Activated B cell treated with CpG ODN at 0.5 μM for 24 hours (primary cell): ENCODE data around the gene KRTAP9-7. TPM values are rescaled to one million over a fixed set of nuclear protein-coding genes. Genes with fewer than 3 reads are reported as not detected.
"Not testable (repeated sequence)": the region's sequence is repeated elsewhere in the genome, so short reads cannot be mapped to it uniquely, and the experiment has no call there.

Experiments
- ATAC-seq: fragments of 200-7000 bp; cut with Tn5 transposase; one replicate; pipeline ENCODE4 v1.10.0; 2021; ENCODE audit warnings: low read depth, mild to moderate bottlenecking, moderate library complexity
- CTCF ChIA-PET: fragments of 350-600 bp; sonication (Branson Sonifier 250); formaldehyde crosslinking; loops from one replicate; lab custom pipeline; 2021; ENCODE audit warnings: antibody characterized with exemption; lab: Charles Lee
- POLR2A ChIA-PET: fragments of 350-600 bp; sonication (Branson Sonifier 250); formaldehyde crosslinking; loops from one replicate; lab custom pipeline; 2021; ENCODE audit warnings: antibody characterized with exemption; lab: Charles Lee
- DNase-seq: peaks from one replicate; pipeline ENCODE4 v3.0.0; 2022
- H3K27ac Mint-ChIP-seq: one replicate; pipeline ENCODE4 v1.8.0; 2020; ENCODE audit warnings: mixed read lengths
- H3K27me3 Mint-ChIP-seq: one replicate; pipeline ENCODE4 v1.8.0; 2021; ENCODE audit warnings: mixed read lengths
- H3K36me3 Mint-ChIP-seq: one replicate; pipeline ENCODE4 v1.8.0; 2021; ENCODE audit warnings: low read depth, mixed read lengths
- H3K4me1 Mint-ChIP-seq: one replicate; pipeline ENCODE4 v1.8.0; 2021; ENCODE audit warnings: mixed read lengths
- H3K4me3 Mint-ChIP-seq: one replicate; pipeline ENCODE4 v1.8.0; 2020; ENCODE audit warnings: mild to moderate bottlenecking, mixed read lengths
- H3K9me3 Mint-ChIP-seq: one replicate; pipeline ENCODE4 v1.8.0; 2020; ENCODE audit warnings: mixed read lengths
- CTCF ChIP-seq: fragments of 200-600 bp; IDR thresholded peaks from one replicate; pipeline ENCODE4 v1.8.0; 2022; ENCODE audit warnings: antibody characterized with exemption, mild to moderate bottlenecking
- intact Hi-C: fragments of 100-400 bp; cut with micrococcal nuclease; formaldehyde crosslinking; loops from one replicate; pipeline ENCODE4 v1.15.1; 2024
- total RNA-seq: library from RNA; stranded (reverse); gene quantifications from 2 replicates; pipeline ENCODE4 v1.2.3, GENCODE V29; 2022

KRTAP9-7 gene
- total RNA-seq, 1 donor from 2014 or later: not detected

- H3K4me1 Mint-ChIP-seq: no peaks in the 10 kb centered on the region
- no peak overlapping the region for H3K4me3 Mint-ChIP-seq
- DNase-seq (no peak), ATAC-seq (no peak)
- no peak for TF ChIP-seq CTCF
- H3K9me3 Mint-ChIP-seq: no peaks in the 10 kb centered on the region
- intact Hi-C loops: no loop called here
- ChIA-PET CTCF (no interaction called here), POLR2A (no interaction called here)
- no peaks in the 10 kb centered on the region for H3K36me3 Mint-ChIP-seq
- peaks cover 49% of the 10 kb centered on the region for H3K27me3 Mint-ChIP-seq
- H3K27ac Mint-ChIP-seq: no peak overlapping the region
These were observed 17.1 kb upstream of the KRTAP9-7 start for GRCh38 chr17:41258406-41258805.

- Mint-ChIP-seq H3K27me3 (peaks cover 38% of the 10 kb centered on the region), H3K4me3 (no peak overlapping the region), H3K4me1 (no peaks in the 10 kb centered on the region), H3K27ac (no peak overlapping the region), H3K9me3 (no peaks in the 10 kb centered on the region), H3K36me3 (no peaks in the 10 kb centered on the region)
- DNase-seq: no peak
- intact Hi-C loops: no loop called here
- CTCF ChIA-PET: no interaction called here
- POLR2A ChIA-PET: no interaction called here
- no peak for ATAC-seq
- no peak for TF ChIP-seq CTCF
These were observed 12.3 kb upstream of the KRTAP9-7 start for GRCh38 chr17:41263212-41263611.

- ChIA-PET CTCF (no interaction called here), POLR2A (no interaction called here)
- H3K9me3 Mint-ChIP-seq: no peaks in the 10 kb centered on the region
- no peak for TF ChIP-seq CTCF
- no peaks in the 10 kb centered on the region for H3K4me1 Mint-ChIP-seq
- H3K4me3 Mint-ChIP-seq: no peak overlapping the region
- no peaks in the 10 kb centered on the region for H3K36me3 Mint-ChIP-seq
- no peak for DNase-seq
- H3K27ac Mint-ChIP-seq: no peak overlapping the region
- intact Hi-C loops: loop anchor here (1.0 kb wide), 1 partner anchor 12 kb away; no protein-coding TSS in a partner anchor
- ATAC-seq: no peak
- H3K27me3 Mint-ChIP-seq: peaks cover 28% of the 10 kb centered on the region
These were observed 10.9 kb upstream of the KRTAP9-7 start for GRCh38 chr17:41264599-41264998.

GRCh38 chr17:41265078-41265477 lies 10.4 kb upstream of the KRTAP9-7 start, which contains the start of gene KRTAP9-6:
KRTAP9-6 (plus strand) TSS chr17:41265378; CDS start chr17:41265378, 0 bp downstream.
- Mint-ChIP-seq H3K4me3 (no peak within 1 kb of the TSS), H3K27ac (no peak within 1 kb of the TSS), H3K36me3 (no peaks in the 10 kb centered on the region), H3K27me3 (peaks cover 24% of the 10 kb centered on the region), H3K9me3 (no peaks in the 10 kb centered on the region), H3K4me1 (no peaks in the 10 kb centered on the region)
- DNase-seq (no peak), ATAC-seq (no peak)
- TF ChIP-seq CTCF: no peak
- intact Hi-C loops: no loop called here
- ChIA-PET CTCF (no interaction called here), POLR2A (no interaction called here)

- ChIA-PET POLR2A (no interaction called here), CTCF (no interaction called here)
- Mint-ChIP-seq H3K27ac (no peak overlapping the region), H3K36me3 (no peaks in the 10 kb centered on the region), H3K27me3 (peaks cover 14% of the 10 kb centered on the region), H3K9me3 (no peaks in the 10 kb centered on the region), H3K4me3 (no peak overlapping the region), H3K4me1 (no peaks in the 10 kb centered on the region)
- TF ChIP-seq CTCF: no peak
- intact Hi-C loops: no loop called here
- ATAC-seq: no peak
- DNase-seq: no peak
These were observed 7.8 kb upstream of the KRTAP9-7 start for GRCh38 chr17:41267711-41268110.

- H3K27ac Mint-ChIP-seq, H3K4me3 Mint-ChIP-seq, DNase-seq, intact Hi-C loops, H3K4me1 Mint-ChIP-seq, CTCF ChIA-PET, ATAC-seq, H3K36me3 Mint-ChIP-seq, POLR2A ChIA-PET, H3K9me3 Mint-ChIP-seq: not testable (repeated sequence)
- H3K27me3 Mint-ChIP-seq: peaks cover 23% of the 10 kb centered on the region
These were observed 4.2 kb upstream of the KRTAP9-7 start for GRCh38 chr17:41271323-41271722.
